NCI-H446 (cell line): ENCODE data around the gene GRM6.
A peak's percentile ranks its signal among the peaks of the same experiment; 100 is the strongest.

Experiments used
- DNase-seq, 2 experiments: peaks; one replicate each; lab custom pipeline; 2025; lab: John Stamatoyannopoulos, UW

GRM6 gene

GRCh38 chr5:178994580-178995340 lies at the start of gene GRM6:
GRM6 (minus strand) TSS chr5:178995320; CDS start chr5:178994944, 376 bp downstream.
- no peak for DNase-seq

- DNase-seq, result no peak
Measured at GRCh38 chr5:179044765-179045164, 49.6 kb upstream of the GRM6 start.

- no peak for DNase-seq
Measured at GRCh38 chr5:179033004-179033580, 38.0 kb upstream of the GRM6 start.

- peak; percentile 80 to 91 for DNase-seq
Measured at GRCh38 chr5:179023528-179024189, 28.5 kb upstream of the GRM6 start, which contains the start of gene ZNF879. ZNF879 (plus strand) TSS chr5:179023804; CDS start chr5:179025005, 1,201 bp downstream.

GRCh38 chr5:179008667-179009066 lies 13.5 kb upstream of the GRM6 start:
- no peak for DNase-seq

- DNase-seq, result no peak
Measured at GRCh38 chr5:179006564-179006963, 11.4 kb upstream of the GRM6 start.

GRCh38 chr5:178998441-178998840 lies 3.3 kb upstream of the GRM6 start:
- DNase-seq, result no peak

- no peak for DNase-seq
Measured at GRCh38 chr5:178997191-178997590, 2.1 kb upstream of the GRM6 start.

GRCh38 chr5:178996156-178996555 lies 1.0 kb upstream of the GRM6 start:
- DNase-seq, result no peak

GRCh38 chr5:178995341-178995690 lies 196 bp upstream of the GRM6 start:
- no peak for DNase-seq

- DNase-seq, result no peak
Measured at GRCh38 chr5:178993955-178994579, 1.1 kb downstream of the GRM6 start.

- no peak for DNase-seq
Measured at GRCh38 chr5:178993236-178993765, 1.8 kb downstream of the GRM6 start.

- no peak for DNase-seq
Measured at GRCh38 chr5:178992291-178992895, 2.7 kb downstream of the GRM6 start.

GRCh38 chr5:178991190-178992145 lies 3.7 kb downstream of the GRM6 start:
- DNase-seq, result no peak

- no peak for DNase-seq
Measured at GRCh38 chr5:178990491-178990890, 4.6 kb downstream of the GRM6 start.

GRCh38 chr5:178989311-178989710 lies 5.8 kb downstream of the GRM6 start:
- DNase-seq, result no peak

- DNase-seq, result no peak
Measured at GRCh38 chr5:178988436-178989220, 6.5 kb downstream of the GRM6 start.

- DNase-seq, result no peak
Measured at GRCh38 chr5:178986326-178986960, 8.7 kb downstream of the GRM6 start.
